CD4-positive, alpha-beta T cell treated with Interleukin-15 for 4 hours (primary cell): ENCODE results near the gene PACSIN2.
A peak's percentile ranks its signal among the peaks of the same experiment; 100 is the strongest.

Experiments used
- DNase-seq: peaks from one replicate; pipeline ENCODE4 v3.0.0-alpha.2; 2020; ENCODE audit warnings: low spot score

The PACSIN2 gene

GRCh38 chr22:42856865-42857704 lies 157.9 kb downstream of the PACSIN2 start, which contains the start of gene ARFGAP3:
TSS of gene ARFGAP3 (minus strand) at chr22:42857273. CDS start at chr22:42857182, 91 bp downstream.
- peak; percentile 94 for DNase-seq

GRCh38 chr22:42856179-42856864 lies 158.6 kb downstream of the PACSIN2 start:
- peak; percentile 34 for DNase-seq

GRCh38 chr22:42855721-42856120 lies 159.2 kb downstream of the PACSIN2 start:
- DNase-seq: no peak

- DNase-seq: no peak
These were observed 159.7 kb downstream of the PACSIN2 start for GRCh38 chr22:42855211-42855610.

- DNase-seq: no peak
These were observed 165.9 kb downstream of the PACSIN2 start for GRCh38 chr22:42848941-42849550.

GRCh38 chr22:42847110-42847509 lies 167.8 kb downstream of the PACSIN2 start:
- DNase-seq: no peak

DNA sequence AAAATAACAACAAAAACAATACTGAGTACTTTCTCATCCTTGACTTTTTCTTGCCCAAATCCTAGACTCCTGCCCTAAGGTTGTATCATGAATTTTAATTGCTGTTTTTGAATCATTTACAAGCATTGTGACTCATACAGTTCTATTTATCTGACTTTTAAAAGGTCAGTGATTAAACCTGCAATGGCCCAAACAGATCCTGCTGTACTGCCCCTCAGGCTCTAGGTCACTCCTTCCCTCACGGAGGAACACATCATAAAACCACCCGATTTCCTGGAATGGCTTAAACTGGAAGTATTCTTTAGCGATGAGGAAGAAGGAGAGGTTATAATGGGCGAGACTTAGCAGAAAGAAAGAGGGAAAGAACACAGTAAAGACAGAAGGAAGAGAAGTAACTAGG lies 170.2 kb downstream of the PACSIN2 start:
- no peak for DNase-seq

DNA sequence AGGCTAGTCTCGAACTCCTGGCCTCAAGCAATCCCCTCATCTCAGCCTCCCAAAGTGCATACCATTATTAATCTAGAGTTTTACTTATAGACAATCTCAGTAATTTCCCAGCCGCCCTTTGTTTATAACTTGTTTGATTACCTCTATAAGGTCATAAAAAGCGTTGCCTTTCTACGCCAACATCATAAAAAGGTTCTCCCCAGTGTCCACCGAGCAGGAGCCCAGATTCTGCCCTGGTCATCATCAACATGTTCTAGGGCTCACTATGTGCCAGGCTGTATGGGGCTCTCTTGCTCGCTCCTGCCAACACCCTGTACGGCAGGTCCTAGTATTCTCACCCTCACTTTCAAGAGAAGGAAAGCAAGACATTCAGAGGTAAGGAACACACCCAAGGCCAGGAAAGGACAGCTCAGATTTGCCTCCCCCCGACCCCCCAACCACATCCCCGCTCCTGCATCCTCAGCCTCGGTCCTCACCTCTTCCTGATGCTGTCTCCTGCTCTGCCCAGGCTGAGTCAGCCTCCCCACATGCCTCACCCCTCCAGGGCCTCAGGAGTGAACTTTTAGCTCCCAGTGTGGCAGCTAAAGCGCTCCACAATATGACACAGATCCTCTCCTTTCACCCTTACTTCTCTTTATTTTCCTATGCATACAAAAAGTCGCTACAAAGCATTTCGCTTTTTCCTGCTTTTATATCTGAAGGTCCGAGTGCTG lies 172.1 kb downstream of the PACSIN2 start:
- no peak for DNase-seq

GRCh38 chr22:42841444-42841843 lies 173.5 kb downstream of the PACSIN2 start:
- DNase-seq: no peak

- no peak for DNase-seq
These were observed 177.4 kb downstream of the PACSIN2 start for GRCh38 chr22:42837556-42837955.

DNA sequence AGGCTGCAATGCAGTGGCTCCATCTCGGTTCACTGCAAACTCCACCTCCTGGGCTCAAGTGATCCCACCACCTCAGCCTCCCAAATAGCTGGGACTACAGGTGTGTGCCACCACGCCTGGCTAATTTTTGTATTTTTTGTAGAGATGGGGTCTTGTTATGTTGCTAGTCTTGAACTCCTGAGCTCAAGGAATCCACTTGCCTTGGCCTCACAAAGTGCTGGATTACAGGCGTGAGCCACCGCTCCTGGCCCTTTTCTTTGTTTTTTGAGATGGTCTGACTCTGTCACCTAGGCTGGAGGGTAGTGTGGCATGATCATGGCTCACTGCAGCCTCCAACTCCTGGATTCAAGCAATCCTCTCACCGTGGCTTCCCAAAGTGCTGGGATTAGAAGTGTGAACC lies 178.9 kb downstream of the PACSIN2 start:
- no peak for DNase-seq

GRCh38 chr22:42834177-42834949 lies 180.6 kb downstream of the PACSIN2 start:
- no peak for DNase-seq

DNA sequence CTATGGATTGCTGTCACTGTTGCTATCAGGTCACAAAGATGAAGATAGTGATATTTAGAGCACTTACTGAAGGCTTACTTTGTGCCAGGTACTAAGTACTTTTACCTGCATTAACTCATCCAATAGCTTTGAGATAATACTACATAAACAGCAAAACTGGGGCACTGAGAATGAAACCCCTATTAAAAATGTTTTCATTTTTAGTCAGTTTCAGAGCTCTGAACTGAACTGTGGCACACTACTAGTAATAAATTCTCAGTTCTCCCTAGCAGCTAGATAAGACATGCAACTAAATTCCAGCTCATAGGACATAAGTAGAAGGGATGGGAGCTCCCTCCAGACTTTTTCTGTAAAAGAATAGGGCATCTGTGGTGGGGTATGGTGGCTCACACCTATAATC lies 181.8 kb downstream of the PACSIN2 start:
- DNase-seq: no peak

GRCh38 chr22:42831712-42832111 lies 183.2 kb downstream of the PACSIN2 start:
- no peak for DNase-seq

DNA sequence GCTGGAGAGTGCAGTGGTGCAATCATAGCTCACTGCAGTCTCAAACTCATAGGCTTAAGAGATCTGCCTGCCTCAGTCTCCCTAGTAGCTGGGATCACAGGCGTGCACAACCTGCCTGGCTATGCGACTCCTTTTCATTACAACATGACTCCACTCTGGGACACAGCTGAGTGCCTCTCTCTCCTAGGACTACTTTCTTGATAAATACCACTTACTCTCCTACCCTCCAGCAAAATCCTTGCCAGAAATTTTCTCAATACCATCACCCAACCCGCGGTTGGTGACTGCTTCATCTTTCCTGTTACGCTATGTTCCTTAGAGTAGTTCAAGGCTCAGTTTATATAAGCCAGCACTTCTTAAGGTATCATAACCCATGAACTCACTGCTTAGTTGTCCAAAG lies 184.8 kb downstream of the PACSIN2 start:
- DNase-seq: no peak

- DNase-seq: no peak
These were observed 185.6 kb downstream of the PACSIN2 start for GRCh38 chr22:42829302-42829701.

- no peak for DNase-seq
These were observed 189.2 kb downstream of the PACSIN2 start for GRCh38 chr22:42825796-42826195.

GRCh38 chr22:42821386-42821785 lies 193.6 kb downstream of the PACSIN2 start:
- no peak for DNase-seq

GRCh38 chr22:42820045-42820763 lies 194.7 kb downstream of the PACSIN2 start:
- DNase-seq: peak; percentile 8
